T-cell (primary cell): ENCODE measurements around the gene ANGPTL3. TPM values are rescaled to one million over a fixed set of nuclear protein-coding genes. Genes with fewer than 3 reads are reported as not detected.
"Not testable (repeated sequence)": the region's sequence is repeated elsewhere in the genome, so short reads cannot be mapped to it uniquely, and the experiment has no call there.

Experiments
- ATAC-seq, 4 experiments: fragments of 200-7000 bp in 3 of 4; fragments of 150-1000 bp in 1 of 4; cut with Tn5 transposase; replicated peaks in 1 of 4; 1 replicate in 3 of 4; 2 replicates in 1 of 4; pipeline ENCODE4 v1.10.0; 2021; ENCODE audit warnings: moderate library complexity in 3 of 4, mild to moderate bottlenecking in 2 of 4, moderate number of reproducible peaks in 1 of 4
- CTCF ChIA-PET, 2 donors: fragments of 300-600 bp; sonication (Branson Sonifier 250); formaldehyde crosslinking; loops; one replicate each; lab custom pipeline; 2022; ENCODE audit warnings: antibody characterized with exemption in 2 of 2; lab: Charles Lee
- POLR2A ChIA-PET, 2 donors: fragments of 300-600 bp; sonication (Branson Sonifier 250); formaldehyde crosslinking; loops; one replicate each; lab custom pipeline; 2022; ENCODE audit warnings: antibody characterized with exemption in 2 of 2; lab: Charles Lee
- DNase-seq, 35 experiments: peaks; one replicate each; pipeline versions ENCODE4 v3.0.0 to v3.0.0-alpha.2; 2013 to 2023
- H3K27ac ChIP-seq: one replicate; pipeline ENCODE4 v1.5.1; 2013; ENCODE audit warnings: low read length
- H3K27me3 ChIP-seq, 2 experiments: replicated peaks in 1 of 2; 1 replicate in 1 of 2; 2 replicates in 1 of 2; pipeline versions ENCODE4 v1.6.1 to v1.7.0; 2013; ENCODE audit warnings: low read length in 1 of 2, mixed read lengths in 1 of 2; ENCODE audit not compliant: control insufficient read depth in 2 of 2, insufficient read depth in 2 of 2; ENCODE audit errors: extremely low read depth in 1 of 2
- H3K36me3 ChIP-seq, 2 donors: 1 replicate in 1 of 2; 2 replicates in 1 of 2; pipeline versions ENCODE4 v1.6.1 to v1.7.0; 2013; ENCODE audit warnings: low read length in 1 of 2; ENCODE audit not compliant: control insufficient read depth in 2 of 2, insufficient read depth in 1 of 2; ENCODE audit errors: extremely low read depth in 1 of 2
- H3K4me1 ChIP-seq, 2 experiments: 1 replicate in 1 of 2; 2 replicates in 1 of 2; pipeline versions ENCODE4 v1.6.1 to v1.7.0; 2013; ENCODE audit warnings: low read length in 2 of 2, mixed read lengths in 1 of 2; ENCODE audit not compliant: insufficient read depth in 2 of 2, control insufficient read depth in 1 of 2; ENCODE audit errors: extremely low read depth in 1 of 2
- H3K4me3 ChIP-seq, 2 donors: 1 replicate in 1 of 2; 2 replicates in 1 of 2; pipeline versions ENCODE4 v1.5.1 to v1.7.0; 2013; ENCODE audit warnings: mild to moderate bottlenecking in 2 of 2, low read length in 1 of 2, moderate library complexity in 1 of 2; ENCODE audit not compliant: control insufficient read depth in 1 of 2; ENCODE audit errors: extremely low read depth in 1 of 2
- H3K9me3 ChIP-seq: 2 replicates; pipeline ENCODE4 v1.7.0; 2013
- H3K27ac Mint-ChIP-seq, 2 donors: one replicate each; pipeline ENCODE4 v1.8.0; 2020 to 2021; ENCODE audit warnings: mild to moderate bottlenecking in 2 of 2, mixed read lengths in 2 of 2
- H3K27me3 Mint-ChIP-seq, 2 donors: one replicate each; pipeline ENCODE4 v1.8.0; 2021 to 2022; ENCODE audit warnings: mixed read lengths in 2 of 2
- H3K36me3 Mint-ChIP-seq: one replicate; pipeline ENCODE4 v1.8.0; 2021; ENCODE audit warnings: mixed read lengths
- H3K4me1 Mint-ChIP-seq, 3 donors: one replicate each; pipeline ENCODE4 v1.8.0; 2020 to 2022; ENCODE audit warnings: mixed read lengths in 3 of 3, mild to moderate bottlenecking in 1 of 3
- H3K4me3 Mint-ChIP-seq, 3 donors: one replicate each; pipeline ENCODE4 v1.8.0; 2020 to 2022; ENCODE audit warnings: mild to moderate bottlenecking in 3 of 3, mixed read lengths in 3 of 3, moderate library complexity in 3 of 3
- H3K9me3 Mint-ChIP-seq, 3 donors: one replicate each; pipeline ENCODE4 v1.8.0; 2020 to 2022; ENCODE audit warnings: mixed read lengths in 3 of 3
- WGBS: methylation state at CpG from one replicate; pipeline ENCODE4 v1.1.5; 2013; ENCODE audit warnings: missing lambda C conversion rate; ENCODE audit not compliant: insufficient coverage; 5-methylcytosine and 5-hydroxymethylcytosine counted together
- total RNA-seq, 35 experiments: library from RNA in 6 of 35; stranded (reverse) in 6 of 35; fragments of 120-200 nt in 1 of 35; gene quantifications; one replicate each; pipeline versions ENCODE4 v1.2.1 to v1.2.4 and lab custom pipeline; 2013 to 2026

Gene ANGPTL3
- total RNA-seq, 5 donors from 2014 or later (not counting 1 experiment from before 2014, with no cell fraction given) = not detected

GRCh38 chr1:62595647-62596046, 1.7 kb upstream of the ANGPTL3 start:
- Histone ChIP-seq H3K4me1 (no peaks in the 10 kb centered on the region), H3K27me3 (no peaks in the 10 kb centered on the region), H3K4me3 (no peak overlapping the region), H3K36me3 (no peaks in the 10 kb centered on the region), H3K27ac (no peak overlapping the region), H3K9me3 (no peaks in the 10 kb centered on the region)
- Mint-ChIP-seq H3K9me3 (peaks cover 0 to 3% (median 0%) of the 10 kb centered on the region in 3 donors), H3K4me3 (no peak overlapping the region), H3K36me3 (peaks cover 13% of the 10 kb centered on the region), H3K27ac (no peak overlapping the region), H3K27me3 (no peaks in the 10 kb centered on the region), H3K4me1 (no peaks in the 10 kb centered on the region)
- POLR2A ChIA-PET = no interaction called here
- CTCF ChIA-PET = no interaction called here
- WGBS = no CpG with 5 or more reads among the region's 3 CpGs
- no peak for DNase-seq
- ATAC-seq = no peak

DNA sequence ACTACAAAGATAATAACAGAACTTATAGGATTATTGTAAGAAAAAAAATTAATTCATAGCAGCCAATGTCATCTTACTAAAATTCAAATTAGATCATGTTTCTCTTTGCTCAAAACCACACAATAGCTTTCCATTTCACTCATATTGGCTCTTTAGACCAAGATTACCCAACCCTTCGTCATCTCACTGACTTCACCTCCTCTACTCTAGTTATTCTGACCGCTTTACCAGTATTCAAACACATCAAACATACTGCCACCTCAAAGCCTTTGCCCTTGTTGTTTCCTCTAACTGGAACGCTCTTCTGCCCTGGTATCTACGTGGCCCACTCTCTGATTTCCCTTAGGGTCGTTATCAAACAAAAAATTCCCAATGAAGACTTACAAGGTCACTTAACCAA, 1.7 kb downstream of the ANGPTL3 start:
- no peaks in the 10 kb centered on the region for H3K9me3 ChIP-seq
- ChIA-PET CTCF (no interaction called here), POLR2A (no interaction called here)
- no peaks in the 10 kb centered on the region for H3K4me1 ChIP-seq
- no peak overlapping the region for H3K27ac ChIP-seq
- Mint-ChIP-seq H3K9me3 (no peaks in the 10 kb centered on the region), H3K27ac (no peak overlapping the region), H3K4me1 (no peaks in the 10 kb centered on the region), H3K4me3 (no peak overlapping the region), H3K27me3 (no peaks in the 10 kb centered on the region), H3K36me3 (peaks cover 4% of the 10 kb centered on the region)
- 70% methylated on average over 5 of the region's 5 CpGs for WGBS
- no peak overlapping the region for H3K4me3 ChIP-seq
- H3K27me3 ChIP-seq = no peaks in the 10 kb centered on the region
- ATAC-seq (no peak), DNase-seq (no peak)
- H3K36me3 ChIP-seq = no peaks in the 10 kb centered on the region

GRCh38 chr1:62601457-62601856, 4.1 kb downstream of the ANGPTL3 start:
- H3K27me3 Mint-ChIP-seq = no peaks in the 10 kb centered on the region
- no peak overlapping the region for H3K27ac ChIP-seq
- DNase-seq (no peak), ATAC-seq (no peak)
- H3K4me1 Mint-ChIP-seq = no peaks in the 10 kb centered on the region
- no peaks in the 10 kb centered on the region for H3K4me1 ChIP-seq
- no peak overlapping the region for H3K27ac Mint-ChIP-seq
- H3K9me3 Mint-ChIP-seq = no peaks in the 10 kb centered on the region
- ChIA-PET POLR2A (no interaction called here), CTCF (no interaction called here)
- no peak overlapping the region for H3K4me3 ChIP-seq
- H3K36me3 ChIP-seq = no peaks in the 10 kb centered on the region
- peaks cover 4% of the 10 kb centered on the region for H3K36me3 Mint-ChIP-seq
- H3K4me3 Mint-ChIP-seq = no peak overlapping the region
- no peaks in the 10 kb centered on the region for H3K27me3 ChIP-seq
- no CpG with 5 or more reads among the region's 2 CpGs for WGBS
- no peaks in the 10 kb centered on the region for H3K9me3 ChIP-seq

- Mint-ChIP-seq H3K27ac (no peak overlapping the region), H3K4me1 (no peaks in the 10 kb centered on the region), H3K9me3 (no peaks in the 10 kb centered on the region), H3K36me3 (peaks cover 13% of the 10 kb centered on the region), H3K4me3 (no peak overlapping the region), H3K27me3 (no peaks in the 10 kb centered on the region)
- Histone ChIP-seq H3K4me3 (no peak overlapping the region), H3K27ac (no peak overlapping the region), H3K4me1 (no peaks in the 10 kb centered on the region), H3K27me3 (no peaks in the 10 kb centered on the region), H3K36me3 (no peaks in the 10 kb centered on the region), H3K9me3 (no peaks in the 10 kb centered on the region)
- DNase-seq = no peak
- no peak for ATAC-seq
- POLR2A ChIA-PET = no interaction called here
- CTCF ChIA-PET = no interaction called here
These were observed 11.6 kb downstream of the ANGPTL3 start for GRCh38 chr1:62608905-62609304.

DNA sequence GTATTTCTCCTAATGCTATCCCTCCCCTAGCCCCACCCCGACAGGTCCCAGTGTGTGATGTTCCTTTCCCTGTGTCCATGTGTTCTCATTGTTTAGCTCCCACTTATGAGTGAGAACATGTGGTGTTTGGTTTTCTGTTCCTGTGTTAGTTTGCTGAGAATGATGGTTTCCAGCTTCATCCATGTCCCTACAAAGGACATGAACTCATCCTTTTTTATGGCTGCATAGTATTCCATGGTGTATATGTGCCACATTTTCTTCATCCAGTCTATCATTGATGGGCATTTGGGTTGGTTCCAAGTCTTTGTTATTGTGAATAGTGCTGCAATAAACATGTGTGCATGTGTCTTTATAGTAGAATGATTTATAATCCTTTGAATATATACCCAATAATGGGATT, 13.3 kb downstream of the ANGPTL3 start:
- H3K9me3 Mint-ChIP-seq, H3K4me3 ChIP-seq, POLR2A ChIA-PET, DNase-seq, H3K4me1 Mint-ChIP-seq, H3K36me3 ChIP-seq, H3K4me3 Mint-ChIP-seq, ATAC-seq, H3K9me3 ChIP-seq, H3K27ac ChIP-seq, H3K27me3 ChIP-seq, H3K27ac Mint-ChIP-seq, H3K4me1 ChIP-seq, CTCF ChIA-PET, H3K27me3 Mint-ChIP-seq: not testable (repeated sequence)
- peaks cover 13% of the 10 kb centered on the region for H3K36me3 Mint-ChIP-seq
- WGBS = no CpG with 5 or more reads among the region's 1 CpG

DNA sequence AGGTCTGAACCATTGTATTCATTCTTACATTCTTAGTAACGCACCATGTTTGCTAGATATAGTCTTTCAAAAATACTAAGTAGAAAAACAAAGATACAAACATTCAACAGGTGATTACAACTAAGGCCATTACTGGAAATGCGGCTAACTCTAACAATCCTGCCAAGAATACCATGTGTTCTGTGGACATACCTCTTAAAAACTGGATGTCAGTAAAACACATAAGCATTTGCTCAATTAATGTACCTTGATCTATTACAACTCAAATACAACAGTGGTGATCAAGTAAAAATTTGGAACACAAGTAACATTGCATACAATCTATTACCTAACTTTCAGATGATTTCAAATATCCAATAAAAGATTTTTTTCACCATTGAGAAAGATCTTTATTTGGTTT, 15.4 kb downstream of the ANGPTL3 start:
- Mint-ChIP-seq H3K4me1 (no peaks in the 10 kb centered on the region), H3K27ac (no peak overlapping the region), H3K36me3 (peaks cover 21% of the 10 kb centered on the region), H3K4me3 (no peak overlapping the region), H3K27me3 (no peaks in the 10 kb centered on the region), H3K9me3 (no peaks in the 10 kb centered on the region)
- ChIA-PET CTCF (no interaction called here), POLR2A (no interaction called here)
- 100% methylated on average over 1 of the region's 2 CpGs for WGBS
- Histone ChIP-seq H3K27me3 (no peaks in the 10 kb centered on the region), H3K27ac (no peak overlapping the region), H3K4me1 (no peaks in the 10 kb centered on the region), H3K4me3 (no peak overlapping the region), H3K36me3 (no peaks in the 10 kb centered on the region), H3K9me3 (no peaks in the 10 kb centered on the region)
- no peak for DNase-seq
- ATAC-seq = no peak

DNA sequence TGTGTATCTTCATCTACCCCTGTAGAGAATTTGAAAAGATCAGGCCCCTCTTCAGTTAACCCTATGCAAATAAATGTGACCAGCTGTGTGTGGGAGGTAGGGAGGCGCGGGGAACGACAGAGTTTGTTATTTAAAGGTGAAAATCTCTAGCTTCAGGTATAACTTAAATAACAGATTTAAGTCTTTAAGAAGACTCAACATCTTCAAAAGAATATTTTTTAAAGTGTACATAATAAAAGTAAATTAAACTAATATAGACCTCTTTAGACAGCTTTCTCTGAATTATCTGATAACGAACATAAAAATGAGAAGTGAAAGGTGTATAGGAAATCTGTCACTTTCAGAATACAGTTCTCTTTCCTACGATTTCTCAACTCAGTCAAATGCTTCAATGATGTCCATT, 16.0 kb downstream of the ANGPTL3 start:
- Mint-ChIP-seq H3K4me1 (no peaks in the 10 kb centered on the region), H3K36me3 (peaks cover 23% of the 10 kb centered on the region), H3K4me3 (no peak overlapping the region), H3K27me3 (no peaks in the 10 kb centered on the region), H3K27ac (no peak overlapping the region), H3K9me3 (no peaks in the 10 kb centered on the region)
- WGBS = no CpG with 5 or more reads among the region's 5 CpGs
- ChIA-PET POLR2A (no interaction called here), CTCF (no interaction called here)
- Histone ChIP-seq H3K9me3 (no peaks in the 10 kb centered on the region), H3K4me1 (no peaks in the 10 kb centered on the region), H3K27ac (no peak overlapping the region), H3K27me3 (no peaks in the 10 kb centered on the region), H3K4me3 (no peak overlapping the region), H3K36me3 (no peaks in the 10 kb centered on the region)
- DNase-seq (no peak), ATAC-seq (no peak)
